Measurements from ENCODE around the gene TTLL9. TPM values are rescaled to one million over a fixed set of nuclear protein-coding genes. Genes with fewer than 3 reads are reported as not detected.

TTLL9 gene
- total and polyA plus RNA-seq, 10 of the 15 experiments (the other 5 are each of a cell fraction or from before 2014, with no cell fraction given): 0.03 to 0.77 (median 0.11) TPM; not detected in 2

GRCh38 chr20:31963889-31964288 is 93.5 kb downstream of the TTLL9 start:
- no peak for FAIRE-seq
- RAD21 ChIA-PET (ENCODE audit: unreplicated experiment): interaction anchor here (1.1 kb wide), 1 partner anchor 19 kb away, joined by 4 read pairs; no protein-coding TSS in a partner anchor
- Histone ChIP-seq H3K27ac (ENCODE audit: control insufficient read depth, insufficient read depth) (no peak overlapping the region), H3K9ac (ENCODE audit: control insufficient read depth, insufficient read depth, low read length) (no peak overlapping the region), H4K20me1 (ENCODE audit: control insufficient read depth, insufficient read depth) (no peaks in the 10 kb centered on the region), H3K4me3 (no peak overlapping the region), H3K4me2 (ENCODE audit: control insufficient read depth, insufficient read depth) (no peak overlapping the region), H3K4me1 (ENCODE audit: control insufficient read depth, insufficient read depth, low read length) (no peaks in the 10 kb centered on the region), H2AFZ (ENCODE audit: control insufficient read depth, low read depth, low read length) (no peak overlapping the region), H3K36me3 (ENCODE audit: control insufficient read depth in 2 of 2, insufficient read depth in 2 of 2, low read length in 1 of 2) (no peaks in the 10 kb centered on the region), H3K79me2 (ENCODE audit: control insufficient read depth, insufficient read depth, low read length) (no peaks in the 10 kb centered on the region), H3K9me3 (replicated peaks; ENCODE audit: control insufficient read depth, insufficient read depth, low read length) (no peaks in the 10 kb centered on the region), H3K27me3 (replicated peaks in 1 of 2; ENCODE audit: control insufficient read depth in 2 of 2, insufficient read depth in 2 of 2, low read length in 1 of 2) (peaks cover 0 to 2% of the 10 kb centered on the region in 2 experiments)
- intact Hi-C loops (cut with micrococcal nuclease; ENCODE audit: unreplicated experiment) (no loop called here), in situ Hi-C loops (cut with MboI) (no loop called here)
- no peak for DNase-seq (ENCODE audit: low read depth, low spot score)
- 16% methylated on average over 6 of the region's 6 CpGs for WGBS (ENCODE audit: insufficient coverage, insufficient replicate concordance, low lambda C conversion rate, missing lambda C conversion rate)
- POLR2A ChIA-PET: no interaction called here
- no peak for TF ChIP-seq CBX3 (IDR thresholded peaks at IDR 0.05; ENCODE audit: borderline replicate concordance, low read depth)
- TF ChIP-seq RELB (IDR thresholded peaks at IDR 0.05; ENCODE audit: low read depth): no peak
- no peak for TF ChIP-seq CBX5 (IDR thresholded peaks at IDR 0.05; ENCODE audit: low read depth)
- no peak for TF ChIP-seq USF2 (IDR thresholded peaks at IDR 0.05; ENCODE audit: borderline replicate concordance, low read depth, low read length)
- TF ChIP-seq SIX5 (IDR thresholded peaks at IDR 0.05; ENCODE audit: low read depth, low read length, severe bottlenecking): no peak
- no peak for TF ChIP-seq YBX1 (IDR thresholded peaks at IDR 0.05)
- TF ChIP-seq BCL11A (IDR thresholded peaks at IDR 0.05; ENCODE audit: low read depth, low read length): no peak
- TF ChIP-seq PAX5 (IDR thresholded peaks at IDR 0.05; ENCODE audit: borderline replicate concordance, low read depth, low read length): no peak
- no peak for TF ChIP-seq HDAC6 (IDR thresholded peaks at IDR 0.05; ENCODE audit: unreplicated experiment)
- TF ChIP-seq ETV6 (conservative IDR thresholded peaks at IDR 0.05 in 1 of 2, IDR thresholded peaks at IDR 0.05 in 1 of 2; ENCODE audit: borderline replicate concordance in 1 of 2, low read depth in 1 of 2): no peak
- no peak for TF ChIP-seq FOXK2 (IDR thresholded peaks at IDR 0.05)
- no peak for TF ChIP-seq NR2C1 (IDR thresholded peaks at IDR 0.05)
- TF ChIP-seq DPF2 (IDR thresholded peaks at IDR 0.05): no peak
- no peak for TF ChIP-seq CBFB (IDR thresholded peaks at IDR 0.05; ENCODE audit: low read depth)
- ATAC-seq: no peak
- CTCF ChIA-PET: interaction anchor here (0.8 to 2.6 kb wide), 7 partner anchors 12 to 690 kb away, joined by 3 to 10 read pairs (median 6); partner anchors contain the start of gene PDRG1
- SMC1A ChIA-PET (ENCODE audit: uncharacterized antibody, unreplicated experiment): interaction anchor here (1.0 to 1.5 kb wide), 2 partner anchors 8 to 13 kb away, joined by 4 to 5 read pairs; no protein-coding TSS in a partner anchor
- BruUV-seq (replicated peaks): no TSS peak
